Measurements from ENCODE around the gene TMBIM4. TPM values are rescaled to one million over a fixed set of nuclear protein-coding genes. Genes with fewer than 3 reads are reported as not detected.

Gene TMBIM4
- total and polyA plus RNA-seq, 10 of the 15 experiments (the other 5 are each of a cell fraction or from before 2014, with no cell fraction given): 38.8 to 341 (median 82.8) TPM

- SMC1A ChIA-PET (ENCODE audit: uncharacterized antibody, unreplicated experiment): interaction anchor here (1.5 kb wide), 1 partner anchor 8 kb away, joined by 6 read pairs; no protein-coding TSS in a partner anchor
- H3K4me1 ChIP-seq (ENCODE audit: control insufficient read depth, insufficient read depth, low read length): 0 out of 2 replicates have a peak, but pooled peaks cover 4% of the 10 kb centered on the region
- BruUV-seq (replicated peaks): no TSS peak
- H3K36me3 ChIP-seq (ENCODE audit: control insufficient read depth in 2 of 2, insufficient read depth in 2 of 2, low read length in 1 of 2): no peaks in the 10 kb centered on the region
- H3K4me3 ChIP-seq: no peak overlapping the region
- H3K27ac ChIP-seq (ENCODE audit: control insufficient read depth, insufficient read depth): 0 out of 2 replicates have a peak overlapping the region, but pooled peaks have one; percentile 1
- H2AFZ ChIP-seq (ENCODE audit: control insufficient read depth, low read depth, low read length): peak overlapping the region; percentile 74
- in situ Hi-C loops (cut with MboI): no loop called here
- RAD21 ChIA-PET (ENCODE audit: unreplicated experiment): interaction anchor here (0.5 to 1.6 kb wide), 2 partner anchors 344 to 490 kb away, joined by 3 to 6 read pairs; no protein-coding TSS in a partner anchor
- H4K20me1 ChIP-seq (ENCODE audit: control insufficient read depth, insufficient read depth): no peaks in the 10 kb centered on the region
- POLR2A ChIA-PET: no interaction called here
- CTCF ChIA-PET: interaction anchor here (0.8 to 1.0 kb wide), 2 partner anchors 63 to 105 kb away, joined by 3 read pairs; no protein-coding TSS in a partner anchor
- H3K79me2 ChIP-seq (ENCODE audit: control insufficient read depth, insufficient read depth, low read length): no peaks in the 10 kb centered on the region
- peak overlapping the region; percentile 31 for H3K4me2 ChIP-seq (ENCODE audit: control insufficient read depth, insufficient read depth)
- intact Hi-C loops (cut with micrococcal nuclease; ENCODE audit: unreplicated experiment): no loop called here
- no peak for DNase-seq (ENCODE audit: low read depth, low spot score)
- no peak overlapping the region for H3K9ac ChIP-seq (ENCODE audit: control insufficient read depth, insufficient read depth, low read length)
- no peaks in the 10 kb centered on the region; the same call in 2 of the 3 replicates for H3K9me3 ChIP-seq (replicated peaks; ENCODE audit: control insufficient read depth, insufficient read depth, low read length)
- 0% methylated on average over 1 of the region's 1 CpG for WGBS (ENCODE audit: insufficient coverage, insufficient replicate concordance, low lambda C conversion rate, missing lambda C conversion rate)
- peak; percentile 94 for ATAC-seq
- no peak for FAIRE-seq
- no peaks in the 10 kb centered on the region for H3K27me3 ChIP-seq (replicated peaks in 1 of 2; ENCODE audit: control insufficient read depth in 2 of 2, insufficient read depth in 2 of 2, low read length in 1 of 2)
- TF ChIP-seq, protein P1, sequence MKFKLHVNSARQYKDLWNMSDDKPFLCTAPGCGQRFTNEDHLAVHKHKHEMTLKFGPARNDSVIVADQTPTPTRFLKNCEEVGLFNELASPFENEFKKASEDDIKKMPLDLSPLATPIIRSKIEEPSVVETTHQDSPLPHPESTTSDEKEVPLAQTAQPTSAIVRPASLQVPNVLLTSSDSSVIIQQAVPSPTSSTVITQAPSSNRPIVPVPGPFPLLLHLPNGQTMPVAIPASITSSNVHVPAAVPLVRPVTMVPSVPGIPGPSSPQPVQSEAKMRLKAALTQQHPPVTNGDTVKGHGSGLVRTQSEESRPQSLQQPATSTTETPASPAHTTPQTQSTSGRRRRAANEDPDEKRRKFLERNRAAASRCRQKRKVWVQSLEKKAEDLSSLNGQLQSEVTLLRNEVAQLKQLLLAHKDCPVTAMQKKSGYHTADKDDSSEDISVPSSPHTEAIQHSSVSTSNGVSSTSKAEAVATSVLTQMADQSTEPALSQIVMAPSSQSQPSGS (IDR thresholded peaks at IDR 0.05; ENCODE audit: low read length): no peak
- TF ChIP-seq EP300 (IDR thresholded peaks at IDR 0.05; ENCODE audit: borderline replicate concordance in 1 of 2, control insufficient read depth in 1 of 2, low read depth in 2 of 2, low read length in 2 of 2): no peak
- TF ChIP-seq BMI1 (IDR thresholded peaks at IDR 0.05; ENCODE audit: borderline replicate concordance): no peak
- TF ChIP-seq SIX5 (IDR thresholded peaks at IDR 0.05; ENCODE audit: low read depth, low read length, severe bottlenecking): no peak
- TF ChIP-seq RELB (IDR thresholded peaks at IDR 0.05; ENCODE audit: low read depth): no peak
- TF ChIP-seq MXI1 (IDR thresholded peaks at IDR 0.05; ENCODE audit: low read depth, low read length): no peak
- no peak for TF ChIP-seq WRNIP1 (IDR thresholded peaks at IDR 0.05; ENCODE audit: borderline replicate concordance, low read depth, low read length)
- no peak for TF ChIP-seq RBBP5 (conservative IDR thresholded peaks at IDR 0.05)
- TF ChIP-seq CHD2 (IDR thresholded peaks at IDR 0.05; ENCODE audit: borderline replicate concordance, low read depth, low read length): no peak
- TF ChIP-seq BCLAF1 (IDR thresholded peaks at IDR 0.05): no peak
- TF ChIP-seq CBFB (IDR thresholded peaks at IDR 0.05; ENCODE audit: low read depth): no peak
These were observed 77.1 kb downstream of the TMBIM4 start for GRCh38 chr12:66092559-66093269.

All from GM12878 (cell line).